ENCODE data around the gene HSPA12B.

DNA sequence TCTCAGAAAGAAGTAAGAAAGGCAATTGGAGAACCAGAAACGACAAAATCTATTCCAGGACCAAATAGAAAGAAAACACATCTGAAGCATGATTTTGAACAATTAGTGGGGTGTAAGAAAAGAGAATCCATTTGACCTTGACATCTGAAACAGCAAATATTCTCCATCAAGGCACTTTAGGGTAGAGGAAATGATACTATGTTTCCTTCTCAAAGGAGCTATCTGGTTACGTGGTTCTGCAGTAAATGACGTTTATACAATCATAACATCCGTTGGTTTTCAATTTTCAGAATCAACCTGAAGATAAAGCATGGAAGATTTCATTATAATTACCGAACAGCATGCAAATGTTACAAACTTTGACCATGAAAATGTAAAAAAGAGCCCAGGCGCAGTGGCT, 11.9 kb upstream of the HSPA12B start:
- TF ChIP-seq, protein P1, sequence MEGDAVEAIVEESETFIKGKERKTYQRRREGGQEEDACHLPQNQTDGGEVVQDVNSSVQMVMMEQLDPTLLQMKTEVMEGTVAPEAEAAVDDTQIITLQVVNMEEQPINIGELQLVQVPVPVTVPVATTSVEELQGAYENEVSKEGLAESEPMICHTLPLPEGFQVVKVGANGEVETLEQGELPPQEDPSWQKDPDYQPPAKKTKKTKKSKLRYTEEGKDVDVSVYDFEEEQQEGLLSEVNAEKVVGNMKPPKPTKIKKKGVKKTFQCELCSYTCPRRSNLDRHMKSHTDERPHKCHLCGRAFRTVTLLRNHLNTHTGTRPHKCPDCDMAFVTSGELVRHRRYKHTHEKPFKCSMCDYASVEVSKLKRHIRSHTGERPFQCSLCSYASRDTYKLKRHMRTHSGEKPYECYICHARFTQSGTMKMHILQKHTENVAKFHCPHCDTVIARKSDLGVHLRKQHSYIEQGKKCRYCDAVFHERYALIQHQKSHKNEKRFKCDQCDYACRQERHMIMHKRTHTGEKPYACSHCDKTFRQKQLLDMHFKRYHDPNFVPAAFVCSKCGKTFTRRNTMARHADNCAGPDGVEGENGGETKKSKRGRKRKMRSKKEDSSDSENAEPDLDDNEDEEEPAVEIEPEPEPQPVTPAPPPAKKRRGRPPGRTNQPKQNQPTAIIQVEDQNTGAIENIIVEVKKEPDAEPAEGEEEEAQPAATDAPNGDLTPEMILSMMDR (conservative IDR thresholded peaks at IDR 0.05; ENCODE audit: low read depth, low read length) = no peak
- no peak for TF ChIP-seq EZH2 (IDR thresholded peaks at IDR 0.05; ENCODE audit: borderline replicate concordance, low read depth, low read length, poor library complexity, severe bottlenecking)

All from A673 (cell line).